HuH-7.5 (cell line): ENCODE measurements around the gene TTC36.
A peak's percentile ranks its signal among the peaks of the same experiment; 100 is the strongest.
"Not testable (repeated sequence)": the region's sequence is repeated elsewhere in the genome, so short reads cannot be mapped to it uniquely, and the experiment has no call there.

ENCODE experiments used
- DNase-seq: peaks from one replicate; pipeline ENCODE4 v3.0.0; 2011; ENCODE audit warnings: low spot score

The TTC36 gene

GRCh38 chr11:118527109-118527508, at the start of gene TTC36:
TTC36 (plus strand) TSS chr11:118527474; CDS start chr11:118527495, 21 bp downstream.
- no peak for DNase-seq

- not testable (repeated sequence) for DNase-seq
These were observed 46.0 kb upstream of the TTC36 start for GRCh38 chr11:118481238-118481637.

- DNase-seq, result no peak
These were observed 42.9 kb upstream of the TTC36 start for GRCh38 chr11:118484405-118484804.

GRCh38 chr11:118485273-118485672, 42.0 kb upstream of the TTC36 start:
- no peak for DNase-seq

GRCh38 chr11:118488480-118489109, 38.7 kb upstream of the TTC36 start:
- peak; percentile 55 for DNase-seq

- no peak for DNase-seq
These were observed 36.2 kb upstream of the TTC36 start for GRCh38 chr11:118491041-118491440.

GRCh38 chr11:118497831-118498230, 29.4 kb upstream of the TTC36 start:
- no peak for DNase-seq

- DNase-seq, result no peak
These were observed 24.1 kb upstream of the TTC36 start for GRCh38 chr11:118503216-118503615.

GRCh38 chr11:118511601-118512000, 15.7 kb upstream of the TTC36 start:
- no peak for DNase-seq

GRCh38 chr11:118514103-118514502, 13.2 kb upstream of the TTC36 start:
- DNase-seq, result no peak

- no peak for DNase-seq
These were observed 7.7 kb upstream of the TTC36 start for GRCh38 chr11:118519549-118519948.

- no peak for DNase-seq
These were observed 5.4 kb upstream of the TTC36 start for GRCh38 chr11:118521892-118522311.

- DNase-seq, result peak; percentile 66
These were observed 4.7 kb upstream of the TTC36 start for GRCh38 chr11:118522571-118523072.

GRCh38 chr11:118524356-118524755, 2.9 kb upstream of the TTC36 start:
- DNase-seq, result no peak

GRCh38 chr11:118524757-118525470, 2.4 kb upstream of the TTC36 start:
- no peak for DNase-seq

- DNase-seq, result no peak
These were observed 586 bp upstream of the TTC36 start for GRCh38 chr11:118526688-118527087.

- DNase-seq, result no peak
These were observed 1.2 kb downstream of the TTC36 start for GRCh38 chr11:118528511-118528910.

GRCh38 chr11:118529584-118530175, 2.4 kb downstream of the TTC36 start:
- no peak for DNase-seq

- DNase-seq, result peak; percentile 44
These were observed 3.0 kb downstream of the TTC36 start for GRCh38 chr11:118530180-118530682.

GRCh38 chr11:118530683-118531596, 3.7 kb downstream of the TTC36 start, which contains the start of gene TMEM25:
TMEM25 (plus strand) TSS chr11:118531192; CDS start chr11:118531802, 610 bp downstream.
- DNase-seq, result peak; percentile 86

- DNase-seq, result peak; percentile 29
These were observed 4.4 kb downstream of the TTC36 start for GRCh38 chr11:118531597-118532084.
